NCI-H1694 (cell line): ENCODE measurements around the gene FAM83D.

Source experiments
- DNase-seq: peaks from one replicate; lab custom pipeline; 2025; lab: John Stamatoyannopoulos, UW

The FAM83D gene

DNA sequence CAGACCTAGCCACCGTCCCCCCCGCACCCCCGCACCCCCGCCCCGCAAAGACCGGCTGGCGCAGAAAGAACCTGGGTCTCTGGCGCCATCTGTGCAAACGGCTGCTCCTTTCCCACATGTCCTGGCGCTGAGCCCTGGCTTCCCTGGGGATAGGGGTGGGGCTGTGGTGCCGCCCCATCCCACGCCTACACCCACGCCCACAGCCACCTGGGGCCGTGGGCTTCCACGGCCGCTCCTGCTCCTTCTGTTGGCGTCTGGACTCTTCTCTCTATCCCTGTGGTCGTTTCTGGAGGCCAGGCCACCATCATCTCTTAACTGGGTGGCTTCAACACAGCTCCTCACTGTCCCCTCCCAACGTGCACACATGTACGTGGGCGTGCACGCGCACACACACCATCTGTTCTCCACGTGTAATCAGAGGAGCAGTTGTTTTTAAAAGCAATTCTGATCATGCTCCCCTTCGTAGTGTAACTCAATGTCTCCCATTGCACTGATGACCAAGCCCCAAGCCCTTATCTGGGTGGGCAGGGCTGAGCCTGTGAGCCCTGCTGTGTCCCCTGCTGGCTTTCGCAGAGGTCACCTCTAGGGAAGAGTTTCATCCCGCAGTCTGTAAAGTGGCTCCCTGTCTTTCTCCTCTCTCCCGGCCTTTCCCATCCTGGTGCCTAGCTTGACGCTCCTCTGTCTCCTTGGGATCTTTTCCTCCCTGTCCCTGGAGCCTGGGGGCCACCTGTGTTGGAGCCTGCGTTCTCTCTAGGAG lies 31.9 kb upstream of the FAM83D start:
- DNase-seq: peak; percentile 73

DNA sequence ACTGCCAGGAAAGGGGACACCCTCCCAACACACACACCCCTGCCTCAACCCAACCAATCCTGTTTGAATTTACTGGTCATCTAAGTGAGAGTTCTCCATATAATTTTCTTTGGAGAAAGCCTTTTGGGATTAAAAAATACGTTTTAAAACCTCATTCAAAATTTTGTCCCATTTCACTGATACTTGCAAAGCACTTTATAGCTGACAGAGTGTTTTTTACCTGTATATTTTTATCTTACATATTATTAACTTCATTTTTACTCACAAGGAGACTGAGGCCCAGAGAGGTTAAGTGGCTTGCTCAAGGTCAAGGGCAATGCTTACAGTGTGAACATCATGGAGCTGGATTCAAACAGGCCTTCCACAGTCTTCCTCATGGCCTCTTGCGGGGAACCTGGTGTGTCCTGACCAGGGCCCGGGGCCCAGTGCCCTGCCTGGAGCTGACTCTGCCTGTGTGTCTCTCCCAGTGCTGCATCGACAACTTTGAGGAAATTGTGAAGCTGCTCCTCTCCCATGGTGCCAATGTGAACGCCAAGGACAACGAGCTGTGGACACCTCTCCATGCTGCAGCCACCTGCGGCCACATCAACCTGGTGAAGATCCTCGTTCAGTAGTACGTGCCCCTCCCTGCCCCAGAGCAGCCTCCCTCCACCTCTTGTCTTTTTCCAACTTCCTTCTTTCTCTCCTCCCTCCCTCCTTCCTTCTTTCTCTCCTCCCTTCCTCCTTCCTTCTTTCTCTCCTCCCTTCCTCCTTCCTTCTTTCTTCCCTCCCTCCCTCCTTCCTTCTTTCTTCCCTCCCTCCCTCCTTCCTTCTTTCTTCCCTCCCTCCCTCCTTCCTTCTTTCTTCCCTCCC lies 30.9 kb upstream of the FAM83D start:
- no peak for DNase-seq

DNA sequence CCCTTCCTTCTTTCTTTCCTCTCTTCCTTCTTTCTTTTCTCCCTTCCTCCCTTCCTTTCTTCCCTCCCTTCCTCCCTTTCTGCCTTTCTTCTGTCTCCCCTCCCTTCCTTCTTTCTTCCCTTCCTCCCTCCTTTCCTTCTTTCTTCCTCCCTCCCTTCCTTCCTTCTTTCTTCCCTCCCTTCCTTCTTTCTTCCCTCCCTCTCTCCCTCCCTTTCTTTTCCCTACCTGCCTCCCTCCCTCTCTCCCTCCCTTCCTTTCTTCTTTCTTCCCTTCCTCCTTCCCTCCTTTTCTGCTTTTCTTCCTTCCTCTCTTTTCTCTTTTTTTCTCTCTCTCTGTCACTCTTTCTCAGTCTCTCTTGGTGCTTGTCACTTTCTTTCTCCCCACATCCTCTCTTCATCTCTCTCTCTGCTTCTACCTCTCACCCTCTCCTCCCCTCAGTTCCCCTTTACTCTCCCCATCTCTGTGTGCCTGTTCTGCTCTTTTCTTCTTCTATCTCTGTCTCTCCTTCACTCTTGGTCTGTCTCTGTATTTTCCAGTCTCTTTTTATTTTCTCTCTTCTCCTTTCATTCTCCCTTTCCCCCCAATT lies 30.1 kb upstream of the FAM83D start:
- no peak for DNase-seq

DNA sequence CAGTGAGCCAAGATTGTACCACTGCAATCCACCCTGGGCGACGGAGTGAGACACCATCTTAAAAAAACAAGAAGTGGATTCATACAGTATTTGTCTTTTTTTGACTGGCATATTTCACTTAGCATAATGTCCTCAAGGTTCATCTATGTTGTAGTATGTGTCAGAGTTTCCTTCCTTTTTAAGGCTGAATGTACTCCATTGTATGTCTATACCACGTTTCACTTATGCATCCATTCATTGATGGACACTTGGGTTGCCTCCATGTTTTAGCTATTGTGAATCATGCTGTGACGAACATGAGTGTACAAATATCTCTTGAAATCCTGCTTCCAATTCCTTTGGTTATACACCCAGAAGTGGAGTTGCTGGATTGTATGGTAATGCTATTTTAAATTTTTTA lies 28.9 kb upstream of the FAM83D start:
- DNase-seq: no peak

DNA sequence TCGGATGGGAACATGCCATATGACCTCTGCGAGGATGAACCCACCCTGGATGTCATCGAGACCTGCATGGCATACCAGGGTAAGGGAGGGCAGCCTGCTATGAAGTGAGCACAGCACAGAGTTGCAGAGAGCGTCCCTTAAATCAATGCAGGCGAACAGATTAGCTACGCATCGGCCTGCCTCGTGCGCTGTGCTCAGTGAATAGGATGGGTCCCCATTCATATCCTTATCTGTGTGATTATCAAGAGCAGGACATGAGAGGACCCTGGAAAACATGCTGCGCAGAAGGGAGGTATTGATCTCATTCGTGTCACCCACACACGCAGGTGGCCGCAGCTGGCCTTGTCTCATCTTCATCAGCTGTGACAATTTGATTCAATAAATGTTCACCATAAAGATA lies 25.6 kb upstream of the FAM83D start:
- no peak for DNase-seq

DNA sequence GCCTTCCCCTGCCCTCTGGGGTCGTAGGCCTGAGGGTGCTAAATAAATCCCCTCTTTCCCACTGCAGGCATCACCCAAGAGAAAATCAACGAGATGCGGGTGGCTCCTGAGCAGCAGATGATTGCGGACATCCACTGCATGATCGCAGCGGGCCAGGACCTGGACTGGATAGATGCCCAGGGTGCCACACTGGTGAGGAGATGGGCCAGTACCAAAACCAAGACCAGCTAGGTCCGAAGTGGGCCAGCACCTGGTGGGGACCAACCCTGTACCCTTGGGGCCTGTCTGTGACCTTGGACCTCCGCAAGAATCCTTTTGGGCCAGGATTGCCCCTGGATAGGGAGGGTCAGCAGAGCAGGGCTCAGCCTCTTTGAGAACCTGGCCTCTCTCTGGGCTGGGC lies 23.6 kb upstream of the FAM83D start:
- DNase-seq: no peak

DNA sequence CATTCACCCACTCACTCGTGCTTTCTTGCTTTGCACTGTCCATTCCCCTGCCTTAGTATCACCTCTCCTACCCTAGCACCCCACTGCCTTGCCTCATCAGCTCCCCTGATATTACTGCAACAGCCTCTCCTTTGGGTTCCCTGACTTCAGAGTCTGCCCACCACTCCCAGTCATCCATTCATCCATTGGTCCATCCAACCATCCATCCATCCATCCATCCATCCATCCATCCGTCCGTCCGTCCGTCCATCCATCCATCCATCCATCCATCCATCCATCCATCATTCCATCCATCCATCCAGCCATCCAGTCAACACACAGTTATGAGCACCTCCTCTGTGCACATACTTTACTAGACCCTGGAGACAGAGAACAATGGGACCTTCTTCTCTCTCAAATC lies 22.9 kb upstream of the FAM83D start:
- no peak for DNase-seq

DNA sequence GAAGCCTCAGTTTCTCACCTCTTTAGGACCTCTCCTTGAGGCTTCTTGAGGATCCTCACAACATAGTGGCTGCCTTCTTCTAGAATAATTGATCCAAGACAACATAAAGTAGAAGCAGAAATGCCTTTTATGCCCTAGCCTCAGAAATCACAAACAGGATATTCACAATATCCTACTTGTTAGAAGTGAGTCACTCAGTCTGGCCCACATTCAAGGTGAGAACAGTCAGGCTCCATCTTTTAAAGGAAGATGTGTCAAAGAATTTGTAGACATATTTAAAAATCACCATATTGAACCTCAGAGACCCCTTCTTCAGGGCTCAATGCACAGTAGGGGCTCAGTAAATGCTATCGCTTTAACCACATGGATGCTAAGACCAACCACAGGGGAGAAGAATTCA lies 20.8 kb upstream of the FAM83D start:
- no peak for DNase-seq

DNA sequence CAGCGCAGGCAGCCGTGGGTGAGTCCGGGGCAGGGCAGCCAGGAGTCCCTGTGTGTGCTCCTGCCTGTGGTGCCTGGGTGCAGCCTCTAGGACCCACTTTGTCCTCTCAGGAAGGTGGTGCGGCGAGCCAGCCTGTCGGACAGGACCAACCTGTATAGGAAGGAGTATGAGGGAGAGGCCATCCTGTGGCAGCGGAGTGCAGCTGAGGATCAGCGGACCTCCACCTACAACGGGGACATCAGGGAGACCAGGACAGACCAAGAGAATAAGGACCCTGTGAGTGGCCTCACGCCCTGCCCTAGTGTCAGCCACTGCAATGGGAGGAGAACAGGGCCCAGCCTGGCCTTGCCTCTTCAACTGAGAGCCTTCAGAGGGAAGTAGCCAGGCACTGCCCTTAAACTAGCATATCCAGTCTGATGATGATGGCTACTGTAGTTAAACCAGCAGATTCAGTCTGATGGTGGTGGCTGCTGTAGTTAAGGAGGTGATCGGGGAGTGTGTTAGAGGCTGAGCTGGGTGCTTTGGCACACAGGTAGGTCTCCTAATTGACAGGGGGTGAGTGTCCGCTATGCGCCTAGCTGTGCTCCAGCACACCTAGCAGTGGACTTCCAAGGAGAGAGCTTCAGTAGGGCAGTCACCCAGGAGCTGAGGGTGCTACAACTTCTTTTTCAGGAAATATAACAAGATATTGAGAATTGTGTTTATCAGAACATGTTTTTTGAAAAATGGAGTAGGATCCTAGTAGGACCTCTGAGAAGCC lies 18.1 kb upstream of the FAM83D start:
- no peak for DNase-seq

DNA sequence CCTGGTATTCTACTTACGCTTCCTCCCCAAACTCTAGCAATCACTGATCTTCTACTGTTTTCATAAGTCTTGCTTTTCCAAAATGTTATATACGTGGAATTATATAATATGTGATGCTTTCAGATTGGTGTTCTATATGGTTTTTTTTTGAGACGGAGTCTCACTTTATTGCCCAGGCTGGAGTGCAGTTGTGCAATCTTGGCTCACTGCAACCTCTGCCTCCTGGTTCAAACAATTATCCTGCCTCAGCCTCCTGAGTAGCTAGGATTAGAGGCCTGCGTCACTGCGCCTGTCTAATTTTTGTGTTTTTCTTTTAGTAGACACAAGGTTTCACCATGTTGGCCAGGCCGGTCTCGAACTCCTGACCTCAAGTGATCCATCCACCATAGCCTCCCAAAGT lies 10.9 kb upstream of the FAM83D start:
- no peak for DNase-seq

DNA sequence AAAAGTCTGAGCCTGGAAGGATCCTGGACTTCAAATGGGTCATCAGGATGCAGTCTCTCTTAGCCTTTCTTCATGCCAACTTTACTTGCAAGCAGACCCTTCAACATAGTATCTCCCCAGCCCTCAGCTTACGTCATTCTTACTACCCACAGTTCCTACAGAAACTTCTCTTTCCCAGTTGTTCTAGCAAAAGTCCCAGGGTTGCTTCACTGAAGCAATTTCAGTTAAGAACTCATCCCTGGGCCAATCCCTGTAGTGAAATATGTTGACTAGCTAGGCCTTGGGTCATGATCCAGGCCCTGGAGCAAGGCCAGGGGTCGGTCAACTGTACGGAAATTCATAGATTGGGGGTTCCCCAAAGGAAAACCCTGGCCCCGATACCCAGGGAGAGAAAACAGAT lies 8.6 kb upstream of the FAM83D start:
- no peak for DNase-seq

DNA sequence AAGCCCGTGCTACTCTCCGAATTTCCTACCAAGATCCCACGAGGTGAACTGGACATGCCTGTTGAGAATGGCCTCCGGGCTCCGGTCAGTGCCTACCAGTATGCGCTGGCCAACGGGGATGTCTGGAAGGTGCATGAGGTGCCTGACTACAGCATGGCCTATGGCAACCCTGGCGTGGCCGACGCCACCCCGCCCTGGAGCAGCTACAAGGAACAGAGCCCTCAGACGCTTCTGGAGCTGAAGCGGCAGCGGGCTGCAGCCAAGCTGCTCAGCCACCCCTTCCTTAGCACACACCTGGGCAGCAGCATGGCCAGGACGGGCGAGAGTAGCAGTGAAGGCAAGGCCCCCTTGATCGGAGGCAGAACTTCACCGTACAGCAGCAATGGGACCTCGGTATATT lies 8.0 kb upstream of the FAM83D start:
- DNase-seq: no peak

DNA sequence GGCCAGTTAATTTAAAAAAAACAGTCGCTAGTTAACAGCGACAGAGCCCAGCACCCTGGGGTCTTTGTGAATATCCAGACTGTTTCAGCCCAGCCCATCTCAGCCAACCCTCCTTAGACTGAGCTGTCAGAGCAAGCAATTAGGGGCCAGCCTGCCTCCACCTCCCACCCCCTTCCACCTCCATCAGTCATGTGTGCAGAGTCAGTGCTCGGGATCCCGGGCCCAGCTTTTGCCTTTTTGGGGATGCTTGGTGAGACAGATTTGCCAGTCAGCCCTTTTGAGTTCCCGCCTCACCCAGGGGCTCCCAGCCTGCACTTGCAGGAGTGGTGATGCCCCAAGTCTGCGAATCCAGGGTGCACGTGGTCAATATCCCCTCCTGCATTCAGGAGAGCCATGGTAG lies 6.5 kb upstream of the FAM83D start:
- no peak for DNase-seq

DNA sequence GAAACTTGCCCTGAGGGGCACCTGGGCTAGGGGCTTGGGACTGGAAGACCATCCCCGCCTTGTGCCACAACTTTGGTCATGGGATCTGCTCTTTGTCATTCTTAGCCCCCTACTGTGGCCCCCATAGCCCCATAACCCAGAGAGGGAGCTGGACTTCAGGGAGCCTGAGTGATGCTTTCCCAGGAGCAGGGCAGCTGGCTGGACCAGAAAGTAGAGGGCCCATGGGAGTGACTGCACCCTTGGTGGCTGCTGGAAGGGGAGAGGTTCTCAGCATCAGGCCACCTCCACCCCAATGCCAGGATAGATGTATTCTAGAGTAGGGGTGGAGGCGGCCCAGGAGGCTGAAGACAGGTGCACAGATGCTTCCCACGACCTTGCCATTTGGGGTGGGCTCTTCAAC lies 5.8 kb upstream of the FAM83D start:
- no peak for DNase-seq

DNA sequence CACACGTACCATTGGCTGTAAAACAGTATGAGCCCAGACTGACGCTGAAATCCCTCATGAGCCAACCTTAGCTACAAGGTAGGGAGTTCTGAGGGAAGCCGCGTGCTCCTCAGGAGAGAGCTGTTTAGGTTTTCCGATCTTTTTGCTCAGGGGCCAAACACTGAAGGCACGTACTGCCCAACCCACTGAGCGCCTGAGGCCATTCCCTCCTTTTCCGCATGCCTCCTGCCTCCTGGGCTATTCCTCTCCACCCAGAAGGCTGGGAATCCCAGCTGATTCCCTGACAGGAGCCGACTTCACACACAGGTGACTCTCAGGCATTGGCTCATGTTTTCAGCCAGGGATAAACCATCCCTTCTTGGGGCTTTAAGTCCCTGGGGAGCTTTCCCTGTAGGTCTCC lies 5.4 kb upstream of the FAM83D start:
- no peak for DNase-seq

DNA sequence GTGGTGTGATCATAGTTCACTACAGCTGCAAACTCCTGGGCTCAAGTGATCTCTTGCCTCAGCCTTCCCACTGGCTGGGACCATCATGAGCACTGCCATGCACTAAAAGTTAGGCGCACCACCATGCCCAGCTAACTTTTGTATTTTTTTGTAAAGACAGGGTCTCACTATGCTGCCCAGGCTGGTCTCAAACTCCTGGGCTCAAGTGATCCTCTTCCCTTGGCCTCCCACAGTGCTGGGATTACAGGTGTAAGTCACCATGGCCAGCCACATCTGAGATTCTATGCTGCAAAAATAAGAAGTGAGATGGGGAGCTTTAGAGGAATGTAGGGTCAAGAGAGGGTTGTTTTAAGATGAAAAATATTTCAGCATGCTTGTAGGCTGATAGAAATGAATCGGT lies 1.5 kb upstream of the FAM83D start:
- DNase-seq: no peak

DNA sequence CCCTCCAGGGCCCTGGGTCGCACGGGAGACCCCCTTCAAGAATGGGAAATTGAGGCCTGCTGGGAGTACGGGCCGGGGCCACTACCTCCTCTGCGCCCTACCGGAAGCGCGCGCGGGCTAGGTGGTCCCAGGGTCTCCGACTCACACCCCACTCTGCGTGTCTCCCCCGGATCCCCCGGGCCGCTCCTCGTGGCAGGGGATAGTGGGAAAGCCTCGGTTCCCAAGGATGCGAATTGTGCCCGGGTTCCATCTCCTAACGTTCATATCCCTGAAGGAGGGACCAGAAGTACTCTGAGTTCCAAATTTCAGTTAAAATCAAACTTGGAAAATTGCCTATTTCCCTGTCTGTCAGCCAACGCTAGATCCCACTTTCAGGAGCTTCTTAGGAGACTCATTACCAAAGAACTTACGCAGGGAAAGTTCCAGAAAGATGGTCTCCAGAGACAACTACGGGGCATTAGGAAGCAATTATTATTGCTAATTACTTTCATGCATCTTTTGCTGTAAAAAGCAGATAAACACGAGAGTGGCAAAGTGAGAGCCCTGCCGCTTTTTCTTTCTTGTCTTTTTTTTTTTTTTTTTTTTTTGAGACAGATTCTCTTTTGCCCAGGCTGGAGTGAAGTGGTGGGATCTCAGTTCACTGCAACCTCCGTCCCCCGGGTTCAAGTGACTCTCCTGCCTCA lies 858 bp downstream of the FAM83D start:
- DNase-seq: no peak

DNA sequence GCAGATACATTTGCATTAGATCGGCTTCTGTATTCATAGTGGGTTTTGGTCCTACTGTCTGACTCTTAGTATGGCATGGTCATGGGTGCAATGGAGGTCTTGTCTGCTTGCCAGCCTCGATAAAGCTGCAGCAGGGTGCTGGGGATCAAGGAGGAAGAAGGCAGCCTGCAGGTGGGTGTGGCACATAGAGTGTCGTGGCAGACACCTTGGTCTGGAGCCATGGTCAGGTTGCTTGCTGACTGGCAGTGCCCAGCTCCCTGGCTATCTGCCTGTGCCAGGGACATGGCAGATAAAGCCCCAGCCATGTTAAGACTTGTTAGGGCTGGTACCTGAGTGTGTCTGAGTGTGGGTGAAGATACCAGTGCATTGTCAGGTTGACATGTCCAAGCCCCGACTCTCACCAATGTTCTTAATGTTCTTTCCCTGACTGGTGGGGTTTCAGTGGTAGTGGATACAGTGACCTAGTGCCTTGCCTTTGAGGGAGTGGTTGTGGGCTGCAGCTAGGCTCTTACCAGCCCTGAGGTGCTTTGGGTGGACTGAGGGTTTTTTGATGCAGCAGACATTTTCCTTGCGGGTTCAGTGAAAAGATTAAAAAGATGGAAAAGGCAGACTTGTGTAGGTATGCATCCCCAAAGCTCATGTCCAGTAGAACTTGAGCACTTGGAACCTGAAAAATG lies 1.8 kb downstream of the FAM83D start:
- no peak for DNase-seq

DNA sequence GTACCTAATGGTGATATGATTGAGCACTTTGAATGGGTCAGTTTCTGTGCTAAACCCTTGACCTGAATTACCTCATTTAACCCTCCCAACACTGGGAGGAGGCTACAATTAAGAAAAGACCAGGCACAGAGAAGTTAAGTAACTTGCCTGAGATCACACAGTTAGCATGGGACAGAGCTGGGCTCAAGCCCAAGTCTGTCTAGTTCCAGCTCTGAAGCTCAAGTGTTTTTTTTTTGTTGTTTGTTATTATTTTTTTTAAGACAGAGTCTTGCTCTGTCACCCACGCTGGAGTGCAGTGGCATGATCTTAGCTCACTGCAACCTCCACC lies 4.0 kb downstream of the FAM83D start:
- no peak for DNase-seq

DNA sequence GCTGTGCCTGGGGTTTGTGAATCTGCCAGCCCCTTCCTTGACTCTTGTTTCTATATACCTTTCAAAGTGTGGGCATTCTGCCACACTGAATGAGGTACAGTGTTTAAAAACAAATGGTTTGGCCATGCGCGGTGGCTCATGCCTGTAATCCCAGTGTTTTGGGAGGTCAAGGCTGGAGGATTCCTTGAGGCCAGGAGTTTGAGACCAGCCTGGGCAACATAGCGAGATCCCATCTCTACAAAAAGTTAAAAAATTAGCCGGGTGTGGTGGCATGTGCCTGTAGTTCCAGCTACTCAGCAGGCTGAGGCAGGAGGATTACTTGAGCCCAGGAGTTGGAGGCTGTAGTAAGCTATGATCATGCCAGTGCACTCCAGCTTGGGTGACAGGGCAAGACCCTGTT lies 5.8 kb downstream of the FAM83D start:
- no peak for DNase-seq

DNA sequence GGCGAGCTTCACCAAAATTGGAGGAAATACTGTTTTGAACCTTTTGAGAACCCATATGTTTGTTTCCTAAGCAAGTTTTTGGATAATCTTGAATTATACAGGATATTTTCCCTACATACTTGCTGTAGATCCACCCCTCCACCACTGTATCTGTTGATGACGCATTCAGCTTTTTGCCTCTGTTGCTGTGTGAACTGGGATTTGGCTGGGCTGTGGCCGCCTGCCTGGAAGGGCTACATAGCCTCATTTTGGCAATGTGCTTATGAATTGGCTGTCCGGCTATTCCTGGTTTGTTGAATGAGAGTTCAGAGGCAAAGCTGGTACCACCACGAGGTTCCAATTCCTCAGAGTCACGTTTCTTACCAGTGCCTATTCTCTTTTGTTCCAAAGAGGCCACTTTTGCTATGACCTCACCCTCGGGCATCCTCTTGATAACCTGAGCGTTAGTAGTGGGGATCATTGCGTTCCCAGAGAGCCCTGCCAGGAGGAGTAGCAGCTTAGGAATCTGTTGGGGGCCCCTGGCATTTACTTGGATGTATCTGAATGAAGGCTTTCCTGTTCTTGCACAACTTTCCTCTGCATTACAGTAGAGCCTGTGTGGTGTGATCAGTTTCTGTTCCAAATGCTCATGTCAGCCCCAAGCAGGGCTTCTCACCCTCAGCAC lies 6.4 kb downstream of the FAM83D start:
- DNase-seq: no peak
